ENCODE data around the gene PLPP7. TPM values are rescaled to one million over a fixed set of nuclear protein-coding genes. Genes with fewer than 3 reads are reported as not detected.
A peak's percentile ranks its signal among the peaks of the same experiment; 100 is the strongest.

PLPP7 gene
- total RNA-seq, 1 experiment from 2014 or later: 1.8 TPM

DNA sequence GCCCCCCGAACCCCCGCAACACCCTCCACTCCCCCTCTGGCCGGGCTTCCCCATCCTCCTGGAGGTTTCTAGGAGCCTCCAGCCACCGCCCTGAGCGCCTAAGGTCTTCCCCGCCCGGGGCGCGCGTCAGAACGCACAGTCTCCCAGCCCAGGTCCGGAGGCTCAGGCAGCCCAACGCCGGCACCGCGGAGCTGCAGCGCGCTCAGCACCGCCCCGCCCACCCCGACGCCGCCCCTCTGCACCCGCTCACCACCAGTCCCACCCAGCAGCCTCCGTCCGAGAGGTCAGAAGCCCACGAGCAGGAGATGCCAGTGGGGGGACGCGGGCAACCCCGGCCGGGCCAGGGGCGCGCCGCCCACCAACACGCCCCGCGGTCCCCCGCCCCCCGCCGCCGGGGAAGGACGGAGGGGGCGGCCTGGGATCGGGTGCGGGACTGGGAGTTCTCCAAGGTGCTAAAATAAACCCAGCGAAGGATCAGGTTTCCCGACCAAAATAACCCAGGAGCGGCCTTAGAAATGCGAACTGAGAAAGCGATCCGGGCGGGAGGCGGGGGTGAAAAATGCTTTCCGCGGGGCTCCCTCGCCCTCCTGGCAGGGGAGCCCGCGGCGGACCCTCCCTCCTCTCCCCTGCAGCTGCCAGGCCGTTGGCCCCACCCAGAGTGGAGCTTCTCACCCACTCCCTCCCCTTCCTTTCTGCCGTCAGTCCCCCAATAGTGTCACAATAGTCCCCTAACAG, 6.7 kb upstream of the PLPP7 start:
- no peaks in the 10 kb centered on the region for H3K36me3 ChIP-seq
- peak overlapping the region; percentile 20 for H3K4me3 ChIP-seq
- peaks cover 26% of the 10 kb centered on the region for H3K27me3 ChIP-seq
- H3K27ac ChIP-seq: no peak overlapping the region
- H3K9me3 ChIP-seq (replicated peaks): no peaks in the 10 kb centered on the region
- peaks cover 7% of the 10 kb centered on the region; the same call in 1 of the 2 replicates for H3K4me1 ChIP-seq
- DNase-seq: peak; percentile 60 to 73

DNA sequence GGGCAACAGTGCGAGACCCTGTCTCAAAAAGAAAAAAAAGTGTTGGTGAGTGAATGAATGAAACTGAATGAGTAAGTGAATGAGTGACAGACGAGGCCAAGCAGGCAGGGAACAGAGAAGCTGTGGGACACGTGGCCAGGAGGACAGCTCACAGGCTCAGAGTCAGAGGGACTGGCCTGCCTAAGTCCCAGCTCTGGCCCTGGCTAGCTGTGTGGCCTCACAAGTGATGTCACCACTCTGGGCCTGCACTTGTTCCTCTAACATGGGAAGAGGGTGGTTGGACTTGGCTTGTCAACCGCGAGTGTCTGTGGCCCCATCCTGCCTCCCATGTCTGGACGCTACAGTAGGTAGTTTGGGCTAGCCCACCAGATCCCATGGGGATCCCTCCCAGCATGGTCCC, 4.7 kb upstream of the PLPP7 start:
- Histone ChIP-seq H3K36me3 (no peaks in the 10 kb centered on the region), H3K4me1 (no peaks in the 10 kb centered on the region), H3K27me3 (peaks cover 18% of the 10 kb centered on the region), H3K27ac (no peak overlapping the region), H3K4me3 (no peak overlapping the region), H3K9me3 (replicated peaks) (no peaks in the 10 kb centered on the region)
- DNase-seq: no peak

DNA sequence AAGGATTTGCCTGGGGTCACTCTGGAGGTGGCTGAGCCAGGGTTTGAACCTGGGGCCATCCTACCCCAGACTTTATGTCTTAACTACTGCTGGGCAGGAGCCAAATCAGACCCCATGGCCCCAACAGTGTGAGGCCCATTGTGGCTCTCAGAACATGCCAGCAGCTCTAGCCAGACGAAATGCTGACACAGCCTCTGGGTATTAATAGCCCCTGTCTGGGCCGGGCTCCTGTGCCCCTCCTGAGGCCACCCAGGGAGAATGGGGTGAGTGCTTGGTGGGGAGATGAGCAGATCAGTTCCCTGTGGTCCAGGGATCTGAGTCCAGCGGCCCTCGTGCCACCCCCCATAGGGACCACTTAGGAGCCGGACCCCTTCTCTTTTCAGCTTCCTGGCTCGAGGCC, 2.2 kb upstream of the PLPP7 start:
- no peaks in the 10 kb centered on the region for H3K36me3 ChIP-seq
- H3K4me3 ChIP-seq: no peak overlapping the region
- peaks cover 2% of the 10 kb centered on the region; the same call in 1 of the 2 replicates for H3K4me1 ChIP-seq
- no peak overlapping the region for H3K27ac ChIP-seq
- DNase-seq: no peak
- no peaks in the 10 kb centered on the region for H3K9me3 ChIP-seq (replicated peaks)
- H3K27me3 ChIP-seq: peaks cover 5% of the 10 kb centered on the region; the same call in 1 of the 2 replicates

DNA sequence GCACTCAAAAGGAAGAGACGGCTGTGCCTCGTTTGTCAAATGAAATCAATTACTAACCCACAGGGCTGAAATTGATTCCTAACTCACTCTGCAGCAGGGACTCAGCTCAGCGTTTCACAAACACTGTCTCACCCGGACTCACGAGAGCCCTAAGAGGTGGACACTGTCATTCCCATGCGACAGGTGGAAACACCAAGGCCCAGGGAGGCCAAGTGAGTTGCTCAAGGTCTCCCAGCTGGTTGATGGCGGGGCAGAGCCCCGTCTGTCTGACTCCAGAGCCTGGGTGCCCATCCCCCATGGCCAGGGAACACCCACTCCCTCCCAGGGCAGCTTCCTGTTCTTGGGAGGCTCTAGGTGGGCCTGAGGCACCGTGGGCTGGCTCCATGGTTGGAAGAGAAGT, 1.3 kb upstream of the PLPP7 start:
- H3K36me3 ChIP-seq: no peaks in the 10 kb centered on the region
- no peak overlapping the region for H3K4me3 ChIP-seq
- H3K27me3 ChIP-seq: peaks cover 2% of the 10 kb centered on the region; the same call in 1 of the 2 replicates
- DNase-seq: no peak
- peaks cover 2% of the 10 kb centered on the region; the same call in 1 of the 2 replicates for H3K4me1 ChIP-seq
- no peaks in the 10 kb centered on the region for H3K9me3 ChIP-seq (replicated peaks)
- no peak overlapping the region for H3K27ac ChIP-seq

DNA sequence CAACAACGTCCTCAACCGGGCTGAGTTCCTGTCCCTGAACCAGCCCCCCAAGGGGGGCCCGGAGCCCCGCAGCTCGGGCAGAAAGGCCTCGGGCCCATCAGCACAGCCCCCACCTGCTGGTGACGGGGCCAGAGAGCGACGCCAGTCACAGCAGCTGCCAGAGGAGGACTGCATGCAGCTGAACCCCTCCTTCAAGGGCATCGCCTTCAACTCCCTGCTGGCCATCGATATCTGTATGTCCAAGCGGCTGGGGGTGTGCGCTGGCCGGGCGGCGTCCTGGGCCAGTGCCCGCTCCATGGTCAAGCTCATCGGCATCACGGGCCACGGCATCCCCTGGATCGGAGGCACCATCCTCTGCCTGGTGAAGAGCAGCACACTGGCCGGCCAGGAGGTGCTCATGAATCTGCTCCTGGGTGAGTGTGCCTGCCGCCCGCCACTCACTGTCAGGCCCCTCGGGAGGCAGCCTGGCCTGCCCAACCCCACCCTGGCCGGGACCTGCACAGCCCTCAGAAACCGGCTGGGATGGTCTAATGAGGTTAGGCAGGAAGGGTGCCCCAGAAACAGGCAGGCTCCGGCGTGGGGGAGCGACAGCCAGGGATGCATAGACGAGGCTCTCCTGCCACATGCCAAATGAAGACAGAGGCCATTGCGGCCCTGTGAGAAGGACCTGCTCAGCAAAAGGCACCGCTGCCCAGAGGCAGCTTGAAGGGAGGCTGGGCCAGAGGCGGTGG, 678 bp downstream of the PLPP7 start:
- Histone ChIP-seq H3K9me3 (replicated peaks) (no peaks in the 10 kb centered on the region), H3K4me3 (peak overlapping the region; percentile 56), H3K27ac (peak overlapping the region; percentile 25), H3K36me3 (no peaks in the 10 kb centered on the region), H3K27me3 (no peaks in the 10 kb centered on the region), H3K4me1 (peaks cover 2% of the 10 kb centered on the region; the same call in 1 of the 2 replicates)
- peak; percentile 56 for DNase-seq

DNA sequence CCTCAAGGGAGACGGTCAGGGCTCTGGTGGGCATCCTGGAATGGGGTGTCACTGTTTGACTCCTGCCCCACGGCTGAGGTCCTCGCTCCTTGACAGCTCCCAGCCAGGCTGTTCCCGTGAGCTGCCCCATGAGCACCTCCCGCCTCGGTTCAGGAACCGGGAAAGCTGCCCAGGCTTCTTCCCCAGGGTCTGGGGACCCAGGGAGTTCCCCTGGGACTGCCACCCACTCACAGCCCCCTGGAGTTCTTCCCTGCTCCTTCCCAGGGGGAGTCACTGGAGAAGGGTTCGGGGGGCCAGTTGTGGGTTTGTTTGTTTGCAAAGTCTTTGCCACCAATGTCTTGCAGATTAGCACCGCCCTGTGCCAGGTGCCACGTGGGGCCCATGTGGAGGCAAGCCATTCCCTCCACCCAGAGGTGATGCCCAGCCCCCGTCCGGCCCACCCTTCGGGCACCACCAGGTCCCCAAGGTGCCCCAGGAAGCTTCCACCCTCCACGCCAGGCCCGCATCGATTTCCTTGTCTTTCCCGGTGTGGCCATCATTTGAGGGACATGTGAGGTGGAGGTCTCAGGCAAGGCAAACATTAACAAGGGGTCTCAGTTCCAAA, 1.3 kb downstream of the PLPP7 start:
- Histone ChIP-seq H3K9me3 (replicated peaks) (no peaks in the 10 kb centered on the region), H3K36me3 (no peaks in the 10 kb centered on the region), H3K27me3 (no peaks in the 10 kb centered on the region), H3K4me1 (peaks cover 2% of the 10 kb centered on the region; the same call in 1 of the 2 replicates), H3K27ac (no peak overlapping the region), H3K4me3 (peak overlapping the region; percentile 56; the same call in 1 of the 2 replicates)
- DNase-seq: no peak

DNA sequence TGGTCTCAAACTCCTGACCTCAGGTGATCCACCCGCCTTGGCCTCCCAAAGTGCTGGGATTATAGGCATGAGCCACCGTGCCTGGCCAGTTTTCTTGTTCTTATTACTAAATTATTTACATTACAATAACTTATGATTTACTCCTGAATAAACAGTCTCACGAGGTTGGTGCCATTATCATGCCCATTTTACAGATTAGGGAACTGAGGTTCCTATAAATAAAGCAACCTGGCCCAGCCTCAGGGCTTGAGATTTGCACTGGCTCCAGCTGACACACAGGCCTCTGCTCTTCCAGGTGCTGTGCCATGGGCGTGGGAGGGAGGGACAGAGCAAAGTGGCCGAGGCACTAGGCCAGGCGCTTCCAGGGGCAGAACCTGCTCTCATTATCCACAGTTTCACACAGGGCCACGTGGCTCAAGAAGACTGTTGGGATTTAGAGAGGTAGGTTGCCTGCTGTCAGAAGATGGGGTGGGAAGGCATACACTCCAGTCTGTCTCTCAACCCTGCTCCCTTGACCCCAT, 2.3 kb downstream of the PLPP7 start:
- H3K27me3 ChIP-seq: no peaks in the 10 kb centered on the region
- no peaks in the 10 kb centered on the region for H3K9me3 ChIP-seq (replicated peaks)
- peaks cover 10% of the 10 kb centered on the region for H3K4me1 ChIP-seq
- H3K27ac ChIP-seq: no peak overlapping the region
- no peak overlapping the region for H3K4me3 ChIP-seq
- no peaks in the 10 kb centered on the region for H3K36me3 ChIP-seq
- no peak for DNase-seq

DNA sequence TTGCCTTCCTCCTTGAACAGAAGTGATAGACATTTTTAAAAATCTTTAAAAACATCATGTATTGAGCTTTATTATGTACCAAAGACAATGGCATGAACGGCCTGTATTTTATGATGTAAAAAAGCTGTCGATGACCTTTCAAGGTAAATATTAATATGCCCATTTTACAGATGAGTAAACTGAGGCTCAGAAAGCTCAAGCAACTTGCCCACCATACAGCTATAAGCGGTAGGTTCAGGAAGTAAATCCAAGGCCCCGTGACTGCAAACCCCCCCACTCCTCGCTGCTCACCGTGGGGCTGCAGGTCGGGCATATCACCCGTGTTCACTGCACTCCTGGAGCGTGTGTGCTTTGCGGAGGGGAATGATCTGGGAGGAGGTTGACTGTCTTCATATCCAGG, 3.4 kb downstream of the PLPP7 start:
- H3K36me3 ChIP-seq: no peaks in the 10 kb centered on the region
- no peak overlapping the region for H3K4me3 ChIP-seq
- H3K9me3 ChIP-seq (replicated peaks): no peaks in the 10 kb centered on the region
- no peak overlapping the region for H3K27ac ChIP-seq
- no peak for DNase-seq
- H3K27me3 ChIP-seq: no peaks in the 10 kb centered on the region
- H3K4me1 ChIP-seq: peaks cover 10% of the 10 kb centered on the region

DNA sequence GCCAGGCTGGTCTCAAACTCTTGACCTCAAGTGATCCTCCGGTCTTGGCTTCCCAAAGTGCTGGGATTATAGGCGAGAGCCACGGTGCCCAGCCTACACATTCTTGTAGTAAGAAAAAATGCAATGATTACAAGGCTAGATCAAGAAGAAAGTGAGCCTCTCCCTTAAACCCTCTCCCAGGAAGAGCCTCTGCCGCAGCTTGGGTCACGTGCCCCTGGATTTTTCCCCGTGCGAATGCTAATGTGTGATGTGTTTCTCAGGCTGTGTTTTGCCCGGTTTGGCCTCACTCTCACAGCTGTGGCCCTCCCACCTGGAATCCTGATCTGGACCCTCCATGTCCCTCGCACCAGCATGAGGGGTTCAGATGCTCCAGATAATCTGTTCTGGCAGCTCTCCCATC, 6.9 kb downstream of the PLPP7 start:
- Histone ChIP-seq H3K9me3 (replicated peaks) (no peaks in the 10 kb centered on the region), H3K4me1 (peaks cover 12% of the 10 kb centered on the region), H3K27ac (no peak overlapping the region), H3K27me3 (no peaks in the 10 kb centered on the region), H3K4me3 (no peak overlapping the region), H3K36me3 (no peaks in the 10 kb centered on the region)
- peak in 1 of 2 experiments; percentile 34 for DNase-seq

DNA sequence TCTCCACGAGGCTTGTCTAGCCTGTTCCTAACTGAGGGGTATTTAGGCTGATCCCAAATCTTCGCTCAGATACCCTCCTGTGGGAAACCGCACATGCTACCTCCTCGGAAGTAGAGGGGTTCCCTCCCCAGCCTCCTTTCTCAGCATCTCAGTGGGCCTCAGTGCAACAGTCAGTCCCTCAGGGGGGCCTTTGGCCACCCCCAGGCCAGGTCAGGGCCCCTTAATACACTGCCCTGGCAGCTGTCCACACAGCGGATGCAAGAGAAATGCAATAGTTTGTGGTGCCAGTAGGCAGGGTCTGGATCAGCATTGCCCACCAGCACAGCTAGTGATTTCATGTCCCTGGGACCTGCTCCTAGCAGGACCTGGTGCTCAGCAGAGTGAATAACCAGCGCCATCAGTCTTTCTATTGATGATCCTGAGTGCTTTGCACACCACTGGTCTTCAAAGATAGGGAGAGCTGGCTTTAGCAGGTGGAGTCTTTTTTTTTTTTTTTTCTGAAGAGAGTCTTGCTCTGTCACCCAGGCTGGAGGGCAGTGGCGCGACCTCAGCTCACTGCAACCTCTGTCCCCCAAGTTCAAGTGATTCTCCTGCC, 7.5 kb downstream of the PLPP7 start:
- Histone ChIP-seq H3K36me3 (no peaks in the 10 kb centered on the region), H3K4me3 (no peak overlapping the region), H3K27me3 (no peaks in the 10 kb centered on the region), H3K9me3 (replicated peaks) (no peaks in the 10 kb centered on the region), H3K4me1 (peaks cover 12% of the 10 kb centered on the region), H3K27ac (no peak overlapping the region)
- DNase-seq: no peak

DNA sequence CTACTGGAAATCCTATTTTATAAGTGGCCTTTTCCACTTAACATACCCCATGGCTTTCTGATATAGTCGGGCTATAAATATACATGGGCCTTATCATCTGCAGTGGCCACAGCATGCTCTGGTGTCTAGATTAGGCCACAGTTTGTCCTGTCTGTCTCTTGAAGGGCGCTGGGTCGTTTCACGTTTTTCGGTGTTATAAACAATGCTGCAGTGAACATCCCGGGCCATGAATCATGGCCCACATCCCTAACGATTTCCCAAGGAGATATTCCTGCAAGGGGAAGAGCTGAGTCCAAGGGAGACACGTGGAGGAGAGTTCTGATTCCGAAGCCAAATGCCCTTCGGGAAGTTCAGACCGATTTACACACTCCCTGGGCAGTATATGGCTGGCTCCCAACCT, 8.4 kb downstream of the PLPP7 start:
- no peaks in the 10 kb centered on the region for H3K9me3 ChIP-seq (replicated peaks)

DNA sequence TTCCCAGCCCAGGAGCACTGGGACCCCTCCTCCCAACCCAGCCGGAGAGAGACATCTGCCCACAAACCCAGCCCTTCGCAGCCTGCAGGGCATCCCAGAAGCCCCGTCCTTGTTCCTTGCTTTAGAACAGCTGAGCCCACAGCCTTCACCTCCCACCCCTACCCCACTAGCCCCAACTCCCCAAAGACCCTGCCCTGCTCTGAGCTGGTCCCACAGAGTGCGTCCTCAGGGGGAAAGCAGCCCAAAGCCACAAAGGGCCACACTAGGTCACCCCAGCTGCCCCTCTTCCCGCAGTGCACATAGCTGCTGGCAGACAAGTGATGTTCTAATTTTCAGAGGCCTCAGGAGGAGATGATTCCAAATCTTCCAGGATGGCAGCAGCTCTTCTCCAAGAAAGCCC, 8.8 kb downstream of the PLPP7 start:
- DNase-seq: no peak
- H3K4me1 ChIP-seq: peaks cover 20% of the 10 kb centered on the region

More for the DNA sequence above, 8.4 kb downstream of the PLPP7 start:
- H3K4me3 ChIP-seq: no peak overlapping the region
- H3K4me1 ChIP-seq: peaks cover 20% of the 10 kb centered on the region
- H3K27ac ChIP-seq: no peak overlapping the region
- no peaks in the 10 kb centered on the region for H3K36me3 ChIP-seq
- DNase-seq: no peak
- no peaks in the 10 kb centered on the region for H3K27me3 ChIP-seq

DNA sequence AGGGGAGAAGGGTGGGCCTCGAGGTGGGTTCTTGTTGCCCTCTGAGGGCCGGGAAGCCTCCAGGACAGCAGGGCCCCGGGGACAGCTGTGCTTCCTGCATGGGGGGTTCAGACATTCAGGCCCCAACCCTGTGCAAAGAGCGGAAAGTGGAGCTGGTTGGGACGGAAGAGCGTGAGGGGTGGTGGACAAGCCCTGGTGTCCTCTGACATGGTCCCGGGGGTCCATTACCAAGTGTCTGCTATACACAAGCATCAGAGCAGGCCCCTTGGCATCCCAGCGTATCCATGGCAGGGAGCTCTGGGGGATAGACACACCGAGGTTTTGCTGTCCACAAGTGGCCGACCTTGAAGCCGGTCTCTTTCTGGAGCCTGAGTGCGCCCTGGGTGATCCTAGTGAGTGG, 9.3 kb downstream of the PLPP7 start:
- no peak overlapping the region for H3K27ac ChIP-seq
- peaks cover 20% of the 10 kb centered on the region for H3K4me1 ChIP-seq
- no peaks in the 10 kb centered on the region for H3K27me3 ChIP-seq
- DNase-seq: no peak
- H3K36me3 ChIP-seq: no peaks in the 10 kb centered on the region
- no peak overlapping the region for H3K4me3 ChIP-seq
- H3K9me3 ChIP-seq (replicated peaks): no peaks in the 10 kb centered on the region

More for the DNA sequence above, 8.8 kb downstream of the PLPP7 start:
- Histone ChIP-seq H3K27ac (no peak overlapping the region), H3K4me3 (no peak overlapping the region), H3K36me3 (no peaks in the 10 kb centered on the region), H3K27me3 (no peaks in the 10 kb centered on the region), H3K9me3 (replicated peaks) (no peaks in the 10 kb centered on the region)

DNA sequence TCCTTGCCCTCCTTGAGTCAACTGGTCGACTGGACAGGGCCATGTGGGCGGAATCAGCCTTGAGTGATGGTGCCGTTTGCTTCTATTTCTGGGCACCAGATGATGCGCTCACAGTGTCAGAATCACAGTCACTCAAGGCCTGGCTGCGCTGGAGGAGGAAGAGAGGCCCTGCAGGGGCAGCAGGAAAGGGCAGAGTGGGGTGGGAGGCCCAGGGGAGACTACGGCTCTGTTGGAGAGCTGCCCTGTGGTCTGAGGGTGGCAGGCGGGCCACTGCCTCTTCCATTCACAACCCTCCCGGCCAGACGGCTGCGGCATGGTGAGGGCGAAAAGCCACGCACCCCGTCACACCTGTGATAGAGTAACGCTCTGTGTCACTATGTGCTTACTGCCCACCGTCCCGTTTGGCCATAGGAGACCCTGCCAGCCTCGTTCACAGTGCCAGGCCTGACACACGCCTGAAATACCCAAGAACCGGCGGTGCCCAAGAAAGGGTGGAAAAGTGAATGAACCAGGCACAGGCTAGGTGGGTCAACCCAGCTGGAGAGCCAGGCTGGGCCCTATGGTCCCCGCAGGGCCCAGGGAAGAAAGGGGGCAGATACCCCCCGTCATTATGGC, 9.9 kb downstream of the PLPP7 start:
- H3K27me3 ChIP-seq: no peaks in the 10 kb centered on the region
- H3K27ac ChIP-seq: no peak overlapping the region
- H3K9me3 ChIP-seq (replicated peaks): no peaks in the 10 kb centered on the region
- H3K4me3 ChIP-seq: no peak overlapping the region
- no peak for DNase-seq
- H3K36me3 ChIP-seq: no peaks in the 10 kb centered on the region
- H3K4me1 ChIP-seq: peaks cover 22% of the 10 kb centered on the region

Data from SJCRH30 (cell line).